Activated naive CD8-positive, alpha-beta T cell (primary cell): ENCODE measurements around the gene ADCY6.

Experiments used
- H3K27ac Mint-ChIP-seq: one replicate; pipeline ENCODE4 v1.8.0; 2021; ENCODE audit warnings: mixed read lengths
- H3K27me3 Mint-ChIP-seq: one replicate; pipeline ENCODE4 v1.8.0; 2021; ENCODE audit warnings: mixed read lengths
- H3K36me3 Mint-ChIP-seq: one replicate; pipeline ENCODE4 v1.8.0; 2021; ENCODE audit warnings: mixed read lengths
- H3K4me1 Mint-ChIP-seq: one replicate; pipeline ENCODE4 v1.8.0; 2021; ENCODE audit warnings: low read depth, mixed read lengths
- H3K4me3 Mint-ChIP-seq: one replicate; pipeline ENCODE4 v1.8.0; 2021; ENCODE audit warnings: mild to moderate bottlenecking, mixed read lengths
- H3K9me3 Mint-ChIP-seq: one replicate; pipeline ENCODE4 v1.8.0; 2021; ENCODE audit warnings: low read depth, mixed read lengths

ADCY6 gene

DNA sequence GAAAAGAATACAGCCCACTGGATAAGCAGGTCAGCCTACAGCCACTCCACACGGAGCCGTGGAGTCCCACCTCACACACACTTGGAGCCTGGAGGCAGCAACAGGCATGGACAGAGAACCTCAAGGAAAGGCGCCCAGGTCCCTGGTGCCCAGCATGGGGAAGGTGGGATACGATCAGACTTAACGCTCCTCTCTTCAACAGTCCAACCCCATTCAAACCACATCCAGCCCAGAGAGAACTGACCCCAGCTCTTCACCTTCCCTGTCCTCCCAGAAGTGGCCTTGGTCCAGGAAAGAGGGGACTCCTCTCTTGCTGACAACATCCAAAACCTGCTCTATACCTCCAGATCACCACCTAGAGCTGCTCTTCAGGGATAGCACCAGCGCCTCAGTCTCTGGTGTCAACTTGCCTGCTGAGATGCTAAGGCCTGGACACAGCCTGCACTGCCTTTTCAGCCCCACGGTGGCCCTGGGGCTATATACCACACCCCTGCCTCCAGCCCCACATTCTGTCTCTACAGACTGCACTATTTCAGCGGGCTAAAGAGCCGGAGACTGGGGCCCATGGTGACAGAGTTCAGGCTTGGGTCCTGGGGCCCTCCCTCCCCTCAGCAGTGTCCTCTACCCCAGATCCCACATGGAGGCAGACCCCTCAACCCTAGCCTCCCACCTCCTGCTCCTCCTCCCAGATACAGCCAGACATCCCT is 7.0 kb downstream of the ADCY6 start:
- no peaks in the 10 kb centered on the region for H3K36me3 Mint-ChIP-seq
- H3K9me3 Mint-ChIP-seq, result no peaks in the 10 kb centered on the region
- no peak overlapping the region for H3K4me3 Mint-ChIP-seq
- no peak overlapping the region for H3K27ac Mint-ChIP-seq
- peaks cover 8% of the 10 kb centered on the region for H3K27me3 Mint-ChIP-seq
- no peaks in the 10 kb centered on the region for H3K4me1 Mint-ChIP-seq

DNA sequence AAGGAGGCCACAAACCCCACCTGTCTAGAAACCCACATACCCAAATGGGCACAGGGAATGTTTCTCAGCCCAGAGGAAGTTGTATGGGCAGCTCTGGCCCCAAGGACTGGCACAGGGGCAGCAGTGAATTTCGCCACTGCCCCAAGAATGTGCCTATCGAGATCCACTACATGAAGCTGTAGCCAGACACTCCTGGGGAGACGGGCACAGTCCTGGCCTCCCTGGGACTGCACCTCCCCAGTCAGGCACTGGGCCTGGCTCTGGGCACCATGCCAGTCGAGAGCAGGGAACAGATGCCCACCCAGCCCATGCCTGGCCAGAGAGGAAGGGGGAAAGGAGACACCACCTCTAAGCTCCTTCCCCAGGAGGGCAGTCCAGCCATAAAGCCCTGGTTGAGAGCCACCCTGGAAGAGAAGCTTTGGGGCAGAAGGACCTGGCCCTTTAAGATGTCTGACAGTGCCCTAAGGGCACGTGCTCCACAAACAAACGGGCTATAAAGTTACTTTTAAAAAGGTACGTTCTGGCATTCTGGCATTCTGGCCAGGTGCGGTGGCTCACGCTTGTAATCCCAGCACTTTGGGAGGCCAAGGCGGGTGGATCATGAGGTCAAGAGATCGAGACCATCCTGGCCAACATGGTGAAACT is 8.4 kb downstream of the ADCY6 start:
- Mint-ChIP-seq H3K4me3 (no peak overlapping the region), H3K9me3 (no peaks in the 10 kb centered on the region), H3K27me3 (peaks cover 2% of the 10 kb centered on the region), H3K27ac (no peak overlapping the region), H3K4me1 (no peaks in the 10 kb centered on the region), H3K36me3 (no peaks in the 10 kb centered on the region)

DNA sequence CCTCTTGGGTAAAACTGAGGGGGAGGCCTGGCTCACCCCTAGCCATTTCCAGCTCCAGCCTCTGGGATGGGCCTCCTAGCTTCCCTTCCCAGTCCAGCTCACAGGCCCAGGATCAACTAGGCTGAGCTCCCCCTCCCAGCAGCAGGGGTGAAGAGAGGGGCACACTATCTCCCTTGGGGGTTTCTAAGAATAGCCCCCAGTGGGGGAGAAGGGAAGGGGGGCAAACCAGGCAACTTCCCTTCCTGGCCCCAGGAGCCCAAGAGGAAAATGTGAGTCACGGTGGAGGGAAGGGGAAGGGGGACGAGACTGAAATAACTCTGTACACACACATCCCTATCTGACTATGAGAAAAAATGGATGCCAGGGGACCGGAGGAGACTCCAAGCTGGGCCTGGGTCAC is 9.0 kb downstream of the ADCY6 start:
- peaks cover 2% of the 10 kb centered on the region for H3K27me3 Mint-ChIP-seq
- H3K4me3 Mint-ChIP-seq, result no peak overlapping the region
- no peak overlapping the region for H3K27ac Mint-ChIP-seq
- no peaks in the 10 kb centered on the region for H3K36me3 Mint-ChIP-seq
- H3K4me1 Mint-ChIP-seq, result no peaks in the 10 kb centered on the region
- H3K9me3 Mint-ChIP-seq, result no peaks in the 10 kb centered on the region

DNA sequence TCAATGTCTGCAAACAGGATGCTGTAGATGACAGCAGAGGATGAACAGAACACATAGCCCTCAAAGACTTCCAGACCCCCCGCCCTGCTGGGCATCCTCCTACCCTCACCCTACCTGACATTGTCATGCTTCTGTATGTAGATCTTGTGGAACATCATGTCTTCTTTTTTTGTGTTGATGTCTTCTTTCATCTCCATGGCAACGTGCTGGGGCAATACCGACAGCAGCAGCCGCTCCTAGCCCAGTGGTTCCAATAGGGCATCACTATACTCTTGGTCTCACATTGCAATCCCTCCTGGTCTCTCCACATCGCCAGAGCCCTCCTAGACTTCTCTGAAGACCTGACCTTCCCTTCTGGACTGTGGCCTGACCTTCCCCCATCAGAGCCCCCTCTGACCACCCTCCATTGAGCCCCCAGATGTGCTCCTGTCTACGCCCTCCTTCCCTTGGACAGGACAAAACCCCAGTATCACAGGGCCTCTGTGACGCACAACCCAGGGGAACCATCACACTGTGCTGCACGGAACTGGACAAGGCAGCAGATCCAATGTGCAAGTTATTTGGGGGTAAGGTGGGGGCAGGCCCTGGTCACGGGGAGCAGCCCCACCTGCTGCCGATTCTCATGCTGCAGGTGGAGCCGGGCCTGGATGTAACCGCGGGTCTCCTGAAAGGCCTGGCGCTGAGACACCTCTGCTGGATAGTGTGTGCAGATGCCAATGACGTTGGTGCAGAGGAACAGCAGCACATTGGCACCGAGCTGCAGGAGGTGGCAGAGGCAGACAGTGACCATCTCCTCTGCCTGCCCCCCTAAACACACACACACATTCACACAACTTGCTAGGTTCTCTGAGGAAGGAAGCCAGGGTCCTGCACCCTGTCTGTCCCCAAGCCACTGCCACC is 11.1 kb downstream of the ADCY6 start:
- Mint-ChIP-seq H3K4me3 (no peak overlapping the region), H3K36me3 (no peaks in the 10 kb centered on the region), H3K27me3 (no peaks in the 10 kb centered on the region), H3K4me1 (no peaks in the 10 kb centered on the region), H3K9me3 (no peaks in the 10 kb centered on the region), H3K27ac (peak overlapping the region; percentile 41)

DNA sequence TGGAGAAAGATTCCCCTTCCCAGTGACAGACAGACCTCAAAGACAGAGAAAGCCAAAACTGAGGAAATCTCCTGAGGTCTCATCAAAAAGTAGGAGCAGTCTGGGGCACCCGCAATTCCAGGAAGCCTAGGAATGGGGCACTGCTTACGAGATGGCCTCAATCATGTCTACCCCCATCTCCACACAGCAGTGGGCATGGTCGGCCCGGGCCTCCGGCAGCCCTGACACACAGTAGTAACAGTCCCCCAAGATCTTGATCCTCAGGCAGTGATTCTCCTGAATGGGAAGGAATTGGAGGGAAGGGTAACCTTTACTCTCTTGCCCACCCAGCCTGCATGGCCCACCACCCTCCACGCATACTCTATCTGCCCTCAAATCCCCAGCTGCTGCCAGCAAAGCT is 11.9 kb downstream of the ADCY6 start:
- H3K4me1 Mint-ChIP-seq, result no peaks in the 10 kb centered on the region
- H3K36me3 Mint-ChIP-seq, result no peaks in the 10 kb centered on the region
- H3K27me3 Mint-ChIP-seq, result no peaks in the 10 kb centered on the region
- no peak overlapping the region for H3K27ac Mint-ChIP-seq
- H3K9me3 Mint-ChIP-seq, result no peaks in the 10 kb centered on the region
- no peak overlapping the region for H3K4me3 Mint-ChIP-seq

DNA sequence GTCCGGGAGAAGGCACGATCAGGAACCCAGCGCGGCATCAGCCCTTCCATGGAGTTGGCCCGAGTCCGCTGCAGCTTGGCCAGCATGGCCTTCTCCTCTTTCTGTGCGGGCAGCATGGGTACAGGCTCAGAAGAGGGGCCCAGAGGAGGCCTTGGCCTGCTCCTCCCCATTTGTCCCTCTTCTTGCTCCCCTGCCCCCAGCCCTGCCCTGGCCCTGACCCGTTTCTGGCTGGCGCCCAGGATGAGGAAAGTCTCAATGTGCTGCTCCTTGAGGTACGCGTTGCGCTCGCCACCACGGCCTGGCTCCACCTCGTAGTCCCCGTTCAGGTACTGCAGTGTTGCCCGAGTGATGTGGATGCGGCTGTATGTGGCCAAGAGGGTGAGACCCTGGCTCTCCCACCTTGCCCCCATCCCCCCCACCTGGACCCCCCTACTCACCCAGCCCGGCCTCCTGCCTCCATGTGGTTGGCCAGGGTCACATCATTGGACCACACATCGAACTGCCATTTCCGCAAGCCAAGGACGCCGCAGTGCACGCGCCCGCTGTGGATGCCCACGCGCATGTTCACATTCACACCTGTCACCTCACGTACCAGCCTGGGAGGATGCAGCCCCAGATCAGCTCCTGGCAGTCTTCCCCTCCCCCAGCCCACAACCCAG is 12.8 kb downstream of the ADCY6 start:
- no peaks in the 10 kb centered on the region for H3K4me1 Mint-ChIP-seq
- peaks cover 2% of the 10 kb centered on the region for H3K27me3 Mint-ChIP-seq
- no peak overlapping the region for H3K27ac Mint-ChIP-seq
- no peak overlapping the region for H3K4me3 Mint-ChIP-seq
- no peaks in the 10 kb centered on the region for H3K36me3 Mint-ChIP-seq
- H3K9me3 Mint-ChIP-seq, result no peaks in the 10 kb centered on the region

DNA sequence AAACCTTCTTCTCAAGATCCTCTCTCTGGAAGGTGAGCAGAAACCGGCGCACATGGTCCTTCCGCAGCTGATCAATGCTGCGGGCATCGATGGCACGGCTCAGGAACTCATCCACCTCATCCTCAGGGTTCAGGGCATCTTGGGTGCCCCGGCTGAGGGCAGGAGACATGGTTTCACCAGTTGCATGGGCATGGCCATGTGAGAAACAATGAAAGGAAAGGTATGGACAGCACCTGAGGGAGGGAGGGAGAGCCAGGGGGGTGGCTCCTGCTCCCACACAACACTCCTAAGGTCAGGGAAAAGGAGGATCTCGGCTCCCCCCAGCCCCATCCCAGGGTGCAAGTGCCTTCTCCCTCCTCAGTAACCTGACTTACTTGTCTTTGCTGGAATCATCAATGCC is 13.6 kb downstream of the ADCY6 start:
- H3K36me3 Mint-ChIP-seq, result no peaks in the 10 kb centered on the region
- H3K4me1 Mint-ChIP-seq, result no peaks in the 10 kb centered on the region
- no peaks in the 10 kb centered on the region for H3K9me3 Mint-ChIP-seq
- peaks cover 2% of the 10 kb centered on the region for H3K27me3 Mint-ChIP-seq
- H3K27ac Mint-ChIP-seq, result no peak overlapping the region
- no peak overlapping the region for H3K4me3 Mint-ChIP-seq

DNA sequence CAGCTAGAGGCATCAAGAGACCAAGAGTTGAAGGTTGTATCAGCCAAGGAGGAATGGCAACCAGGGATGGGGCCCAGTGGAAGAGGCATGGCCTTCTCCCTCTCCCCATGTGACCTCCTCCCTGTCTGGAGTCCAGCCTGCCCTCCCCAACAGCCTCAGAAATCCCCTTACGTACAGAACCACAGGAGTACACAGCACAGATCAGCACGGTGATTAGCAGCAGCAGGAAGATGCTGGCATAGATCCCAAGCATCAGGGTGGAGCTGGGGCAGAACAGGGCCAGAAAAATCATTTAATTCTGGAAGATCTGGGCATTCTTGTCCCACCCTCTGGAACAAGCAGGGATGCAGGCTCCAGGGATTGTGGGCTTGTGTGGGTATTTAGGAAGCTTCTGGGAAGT is 14.4 kb downstream of the ADCY6 start:
- H3K4me3 Mint-ChIP-seq, result no peak overlapping the region
- no peaks in the 10 kb centered on the region for H3K9me3 Mint-ChIP-seq
- no peaks in the 10 kb centered on the region for H3K36me3 Mint-ChIP-seq
- H3K27ac Mint-ChIP-seq, result no peak overlapping the region
- no peaks in the 10 kb centered on the region for H3K4me1 Mint-ChIP-seq
- H3K27me3 Mint-ChIP-seq, result peaks cover 2% of the 10 kb centered on the region

DNA sequence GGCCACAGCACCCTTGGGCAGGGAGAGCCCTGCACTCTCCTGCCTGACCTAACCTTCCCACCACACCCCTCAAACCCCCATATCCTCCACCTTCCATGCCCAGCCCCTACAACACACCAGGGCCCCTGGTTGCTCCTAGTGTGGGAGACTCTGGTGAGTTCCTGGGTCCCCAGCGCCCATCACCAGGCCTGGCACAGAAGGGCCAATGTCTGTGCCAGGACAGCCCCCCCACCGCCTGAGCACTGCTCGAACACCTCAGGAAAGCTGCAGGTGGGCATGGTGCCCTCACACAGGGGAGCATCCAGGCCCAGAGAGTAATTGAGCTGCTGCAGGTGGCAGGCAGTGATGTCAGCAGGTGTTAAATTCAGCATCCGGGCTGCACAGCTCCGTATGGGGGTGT is 15.2 kb downstream of the ADCY6 start:
- no peaks in the 10 kb centered on the region for H3K4me1 Mint-ChIP-seq
- H3K4me3 Mint-ChIP-seq, result no peak overlapping the region
- H3K9me3 Mint-ChIP-seq, result no peaks in the 10 kb centered on the region
- H3K27ac Mint-ChIP-seq, result no peak overlapping the region
- peaks cover 2% of the 10 kb centered on the region for H3K27me3 Mint-ChIP-seq
- H3K36me3 Mint-ChIP-seq, result no peaks in the 10 kb centered on the region

DNA sequence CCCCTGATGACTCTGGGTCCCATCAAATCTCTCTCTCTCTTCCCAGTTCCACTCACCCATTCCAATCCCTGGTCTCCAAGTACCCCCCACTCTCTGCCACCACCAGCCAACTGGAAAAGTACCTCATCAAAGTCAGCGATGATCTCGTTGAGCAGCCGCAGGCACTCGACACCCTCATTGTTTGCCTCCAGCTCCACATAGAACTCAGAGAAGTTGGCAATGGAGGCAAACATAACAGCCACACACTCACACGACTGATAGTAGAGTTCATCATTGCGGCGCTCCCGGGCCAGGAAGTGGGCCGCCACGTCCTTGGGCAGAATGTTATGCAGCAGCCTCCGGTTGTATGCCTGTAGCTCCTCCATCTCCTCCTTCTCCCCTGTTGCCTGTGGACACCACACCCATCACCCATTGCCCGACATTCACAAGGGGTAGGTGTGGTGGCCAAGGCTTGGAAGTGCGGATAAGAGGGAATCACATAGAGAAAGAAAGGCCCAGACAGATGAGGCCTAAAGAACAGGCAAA is 17.2 kb downstream of the ADCY6 start:
- Mint-ChIP-seq H3K27me3 (peaks cover 2% of the 10 kb centered on the region), H3K4me1 (no peaks in the 10 kb centered on the region), H3K27ac (no peak overlapping the region), H3K36me3 (no peaks in the 10 kb centered on the region), H3K9me3 (no peaks in the 10 kb centered on the region), H3K4me3 (no peak overlapping the region)

DNA sequence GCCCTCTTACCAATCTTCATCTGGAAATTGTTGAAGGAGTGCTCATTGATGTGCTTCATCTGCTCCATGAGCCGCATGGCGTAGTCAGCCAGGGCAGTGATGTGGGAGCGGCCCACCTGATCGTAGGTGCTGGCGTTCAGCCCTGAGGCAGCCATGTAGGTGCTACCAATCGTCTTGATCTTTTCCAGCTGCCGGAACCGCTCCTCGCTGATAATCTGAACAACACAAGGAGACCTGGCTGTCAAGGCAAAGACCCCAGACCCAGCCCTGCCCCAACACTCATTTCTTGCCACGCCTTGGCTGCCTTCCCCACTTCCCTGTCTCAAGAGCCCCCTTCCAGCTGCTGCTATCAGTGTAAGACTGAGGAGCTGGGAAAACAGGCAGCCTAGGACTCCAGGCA is 18.1 kb downstream of the ADCY6 start:
- no peak overlapping the region for H3K27ac Mint-ChIP-seq
- H3K9me3 Mint-ChIP-seq, result no peaks in the 10 kb centered on the region
- H3K27me3 Mint-ChIP-seq, result peaks cover 2% of the 10 kb centered on the region
- no peak overlapping the region for H3K4me3 Mint-ChIP-seq
- H3K36me3 Mint-ChIP-seq, result no peaks in the 10 kb centered on the region
- peaks cover 2% of the 10 kb centered on the region for H3K4me1 Mint-ChIP-seq

DNA sequence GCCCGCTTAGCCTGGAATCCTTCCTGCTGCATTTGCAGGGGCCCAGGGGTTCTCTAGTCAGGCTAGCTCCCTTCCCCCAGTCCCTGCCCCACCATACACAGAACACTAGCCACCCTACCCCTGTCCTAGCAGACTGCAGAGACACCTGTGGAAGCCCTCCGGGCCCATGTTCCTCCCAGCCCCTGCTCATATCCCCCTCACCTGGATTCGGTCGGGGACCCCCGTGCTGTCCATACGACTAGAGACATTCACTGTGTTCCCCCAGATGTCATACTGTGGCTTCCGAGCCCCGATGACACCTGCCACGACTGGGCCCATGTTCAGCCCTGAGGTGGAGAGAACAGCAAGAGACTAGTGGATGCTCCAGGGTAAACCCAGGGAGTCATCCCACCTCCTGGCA is 20.2 kb downstream of the ADCY6 start:
- H3K27ac Mint-ChIP-seq, result no peak overlapping the region
- no peaks in the 10 kb centered on the region for H3K9me3 Mint-ChIP-seq
- H3K4me1 Mint-ChIP-seq, result peaks cover 6% of the 10 kb centered on the region
- no peaks in the 10 kb centered on the region for H3K36me3 Mint-ChIP-seq
- peaks cover 5% of the 10 kb centered on the region for H3K27me3 Mint-ChIP-seq
- H3K4me3 Mint-ChIP-seq, result no peak overlapping the region

DNA sequence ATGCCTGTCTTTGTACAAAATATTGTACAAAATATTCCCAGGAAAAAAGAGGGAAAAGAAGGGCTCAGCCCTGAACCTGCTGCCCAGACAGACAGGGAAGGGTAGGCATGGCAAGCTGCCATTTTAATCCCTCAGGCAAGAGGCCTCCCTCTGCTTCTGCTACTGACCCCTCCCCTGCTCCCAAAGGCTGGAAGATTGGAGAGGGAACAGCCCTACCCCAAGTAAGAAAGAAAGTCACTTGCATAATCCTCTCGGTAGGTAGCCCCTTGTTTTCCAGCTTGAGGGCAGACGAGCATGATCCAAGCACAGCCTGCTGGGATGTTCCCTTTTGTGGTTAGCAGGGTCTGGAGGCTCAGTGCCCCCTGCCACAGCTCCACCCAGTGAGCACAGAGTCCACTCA is 20.7 kb downstream of the ADCY6 start:
- no peak overlapping the region for H3K27ac Mint-ChIP-seq
- H3K4me1 Mint-ChIP-seq, result peaks cover 6% of the 10 kb centered on the region
- no peaks in the 10 kb centered on the region for H3K36me3 Mint-ChIP-seq
- no peaks in the 10 kb centered on the region for H3K9me3 Mint-ChIP-seq
- H3K27me3 Mint-ChIP-seq, result peaks cover 5% of the 10 kb centered on the region
- H3K4me3 Mint-ChIP-seq, result no peak overlapping the region

DNA sequence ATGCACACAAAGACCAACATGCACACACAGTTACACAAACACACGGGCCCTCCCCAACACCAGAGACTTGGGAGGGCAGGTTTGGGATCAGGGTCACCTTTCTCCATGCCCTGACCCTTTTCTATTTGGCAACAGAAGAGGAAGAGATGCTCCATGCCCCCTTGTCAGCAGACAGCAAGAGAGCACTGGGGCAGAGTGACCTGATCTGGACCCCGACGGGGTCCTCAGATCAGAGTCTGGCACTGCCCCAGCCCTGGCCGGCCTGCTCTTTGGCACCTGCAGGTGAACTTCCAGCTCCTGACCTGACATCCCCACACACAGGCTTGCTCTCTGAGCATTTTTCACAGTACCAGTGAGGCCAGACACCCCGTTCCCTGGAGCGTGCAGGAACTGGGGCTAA is 21.4 kb downstream of the ADCY6 start:
- H3K9me3 Mint-ChIP-seq, result no peaks in the 10 kb centered on the region

DNA sequence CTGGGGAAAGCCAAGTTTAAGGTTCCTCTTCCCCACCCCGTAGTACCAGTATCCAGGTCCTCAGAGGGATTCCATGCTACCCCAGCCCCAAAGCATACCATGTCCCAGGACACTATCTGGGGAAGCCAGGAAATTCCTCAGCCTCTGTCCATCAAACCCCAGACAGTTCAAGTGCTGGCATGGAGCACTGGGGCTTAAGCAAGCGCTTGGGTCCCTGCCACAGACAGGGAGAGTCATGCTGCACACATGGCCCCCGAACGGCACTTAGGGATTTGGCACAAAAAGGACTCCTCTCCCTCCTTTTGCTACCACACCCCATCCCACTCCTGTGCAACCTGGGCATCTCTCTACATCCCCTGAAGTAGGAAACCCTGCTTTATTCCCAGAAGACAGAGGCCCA is 21.8 kb downstream of the ADCY6 start:
- peaks cover 6% of the 10 kb centered on the region for H3K4me1 Mint-ChIP-seq
- peaks cover 5% of the 10 kb centered on the region for H3K27me3 Mint-ChIP-seq
- no peak overlapping the region for H3K4me3 Mint-ChIP-seq
- no peak overlapping the region for H3K27ac Mint-ChIP-seq
- H3K36me3 Mint-ChIP-seq, result no peaks in the 10 kb centered on the region
- no peaks in the 10 kb centered on the region for H3K9me3 Mint-ChIP-seq

More for the DNA sequence above, 21.4 kb downstream of the ADCY6 start:
- Mint-ChIP-seq H3K36me3 (no peaks in the 10 kb centered on the region), H3K27me3 (peaks cover 5% of the 10 kb centered on the region), H3K4me3 (no peak overlapping the region), H3K27ac (no peak overlapping the region), H3K4me1 (peaks cover 6% of the 10 kb centered on the region)
